MG63 (cell line): Measurements from ENCODE around the gene FCSK. TPM values are rescaled to one million over a fixed set of nuclear protein-coding genes. Genes with fewer than 3 reads are reported as not detected.
"Not testable (repeated sequence)": the region's sequence is repeated elsewhere in the genome, so short reads cannot be mapped to it uniquely, and the experiment has no call there.

Source experiments
- DNase-seq: peaks from one replicate; pipeline ENCODE4 v3.0.0-alpha.2; 2020
- H3K27me3 ChIP-seq: fragments of 250-450 bp; sonication (Bioruptor Pico); 2 replicates; pipeline ENCODE4 v1.5.1; 2020; ENCODE audit warnings: mild to moderate bottlenecking, moderate library complexity
- H3K36me3 ChIP-seq: fragments of 250-450 bp; sonication (Bioruptor Pico); 2 replicates; pipeline ENCODE4 v1.5.1; 2020; ENCODE audit warnings: mild to moderate bottlenecking, moderate library complexity
- H3K4me3 ChIP-seq: fragments of 250-450 bp; sonication (Bioruptor Pico); 2 replicates; pipeline ENCODE4 v1.5.1; 2020; ENCODE audit warnings: mild to moderate bottlenecking, moderate library complexity
- H3K9me3 ChIP-seq: fragments of 250-450 bp; sonication (Bioruptor Pico); 2 replicates; pipeline ENCODE4 v1.5.1; 2020; ENCODE audit warnings: mild to moderate bottlenecking, moderate library complexity
- total RNA-seq: library from RNA; depleted of rRNA; stranded (reverse); fragments of >200 nt; shearing (Covaris generic); gene quantifications from 2 replicates; pipeline ENCODE4 v1.2.3, GENCODE V29; 2014; ENCODE audit warnings: low replicate concordance

FCSK gene
- total RNA-seq, 1 experiment from 2014 or later, result 6.3 TPM

DNA sequence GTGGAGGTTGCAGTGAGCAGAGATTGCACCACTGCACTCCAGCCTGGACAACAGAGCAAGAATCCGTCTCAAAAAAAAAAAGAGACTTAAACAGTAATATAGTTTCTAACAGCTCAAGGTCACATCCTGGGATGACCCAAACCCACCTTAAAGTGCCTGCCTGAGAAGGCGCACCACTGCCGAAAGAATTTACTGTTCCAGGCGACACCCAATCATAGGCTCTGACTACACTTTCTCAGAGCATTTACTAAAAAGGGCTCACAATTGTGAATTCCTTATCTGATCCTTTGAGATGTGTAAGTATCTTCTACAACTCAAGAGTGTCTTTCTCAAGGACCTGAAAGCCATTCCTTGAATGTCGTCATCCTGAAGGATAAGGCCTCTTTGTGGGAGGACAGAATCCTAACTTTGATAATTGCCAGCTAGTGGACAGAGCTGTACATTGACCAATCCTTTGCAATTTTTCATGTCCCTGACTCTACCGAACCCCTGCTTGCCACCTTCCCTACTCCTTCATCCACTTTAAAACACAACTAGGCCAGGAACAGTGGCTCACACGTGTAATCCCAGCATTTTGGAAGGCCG lies 12.9 kb upstream of the FCSK start:
- Histone ChIP-seq H3K4me3 (no peak overlapping the region), H3K36me3 (no peaks in the 10 kb centered on the region), H3K9me3 (no peaks in the 10 kb centered on the region), H3K27me3 (no peaks in the 10 kb centered on the region)
- no peak for DNase-seq

DNA sequence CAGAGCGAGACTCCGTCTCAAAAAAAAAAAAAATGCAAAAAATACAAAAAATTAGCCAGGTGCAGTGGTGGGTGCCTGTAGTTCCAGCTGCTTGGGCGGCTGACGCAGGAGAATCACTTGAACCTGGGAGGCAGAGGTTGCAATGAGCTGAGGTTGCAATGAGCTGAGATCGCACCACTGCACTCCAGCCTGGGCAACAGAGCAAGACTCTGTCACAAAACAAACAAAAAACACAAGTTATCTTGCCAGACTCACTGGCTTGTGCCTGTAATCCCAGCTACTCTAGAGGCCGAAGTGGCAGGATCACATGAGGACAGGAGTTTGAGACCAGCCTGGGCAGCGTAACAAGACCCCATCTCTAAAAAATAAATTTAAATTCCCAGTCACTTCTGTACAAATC lies 12.1 kb upstream of the FCSK start:
- Histone ChIP-seq H3K4me3 (no peak overlapping the region), H3K36me3 (no peaks in the 10 kb centered on the region), H3K9me3 (no peaks in the 10 kb centered on the region), H3K27me3 (no peaks in the 10 kb centered on the region)
- DNase-seq, result no peak

DNA sequence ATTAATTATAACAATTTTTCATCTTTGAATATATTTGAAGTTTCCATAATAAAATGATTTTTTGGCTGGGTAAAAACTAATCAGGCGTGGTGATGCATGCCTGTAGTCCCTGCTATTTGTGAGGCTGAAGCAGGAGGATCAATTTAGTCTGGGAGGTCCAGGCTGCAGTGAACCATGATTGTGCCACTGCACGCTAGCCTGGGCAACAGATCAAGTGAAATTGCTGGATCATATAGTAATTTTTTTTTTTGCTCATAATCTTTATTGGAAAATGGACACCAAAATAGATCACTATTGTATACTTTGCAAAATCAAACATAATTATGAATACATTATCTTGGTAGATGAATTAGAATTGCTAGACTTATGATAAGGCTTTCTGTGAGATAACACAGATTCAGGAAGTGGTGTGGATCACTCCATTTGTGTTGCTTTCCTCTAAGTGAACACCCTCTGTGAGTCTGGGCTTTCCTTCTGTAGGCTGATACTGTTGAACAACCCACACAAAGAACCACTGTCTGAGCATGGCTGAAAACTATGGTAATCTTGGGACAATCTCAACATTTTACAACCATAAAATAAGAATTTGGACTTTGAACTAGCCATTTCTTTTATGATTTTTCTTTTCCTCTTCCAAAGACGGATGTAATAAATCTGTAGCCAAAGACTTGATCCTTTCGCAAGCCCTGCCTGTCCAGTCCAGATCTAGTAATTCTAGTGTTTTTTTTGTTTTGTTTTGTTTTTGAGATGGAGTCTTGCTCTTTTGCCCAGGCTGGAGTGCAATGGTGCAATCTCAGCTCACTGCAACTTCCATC lies 9.9 kb upstream of the FCSK start:
- no peak overlapping the region for H3K4me3 ChIP-seq
- no peaks in the 10 kb centered on the region for H3K27me3 ChIP-seq
- no peaks in the 10 kb centered on the region for H3K9me3 ChIP-seq
- DNase-seq, result no peak
- H3K36me3 ChIP-seq, result no peaks in the 10 kb centered on the region

DNA sequence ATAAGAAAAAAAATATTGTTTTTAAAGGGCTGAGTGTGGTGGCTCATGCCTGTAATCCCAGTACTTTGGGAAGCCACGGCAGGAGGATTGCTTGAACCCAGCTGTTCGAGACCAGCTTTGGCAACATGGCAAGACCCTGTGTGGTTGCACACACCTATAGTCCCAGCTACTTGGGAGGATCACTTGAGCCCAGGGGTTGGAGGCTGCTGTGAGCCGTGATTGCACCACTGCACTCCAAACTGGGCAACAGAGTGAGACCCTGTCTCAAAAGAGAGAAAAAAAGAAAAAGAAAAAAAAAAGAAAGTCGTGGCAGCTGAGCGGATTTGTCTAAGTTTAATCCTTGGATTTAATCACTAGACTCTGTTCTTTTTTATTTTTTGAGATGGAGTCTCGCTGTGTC lies 6.3 kb upstream of the FCSK start:
- Histone ChIP-seq H3K9me3 (no peaks in the 10 kb centered on the region), H3K27me3 (no peaks in the 10 kb centered on the region), H3K4me3 (no peak overlapping the region), H3K36me3 (no peaks in the 10 kb centered on the region)
- no peak for DNase-seq

DNA sequence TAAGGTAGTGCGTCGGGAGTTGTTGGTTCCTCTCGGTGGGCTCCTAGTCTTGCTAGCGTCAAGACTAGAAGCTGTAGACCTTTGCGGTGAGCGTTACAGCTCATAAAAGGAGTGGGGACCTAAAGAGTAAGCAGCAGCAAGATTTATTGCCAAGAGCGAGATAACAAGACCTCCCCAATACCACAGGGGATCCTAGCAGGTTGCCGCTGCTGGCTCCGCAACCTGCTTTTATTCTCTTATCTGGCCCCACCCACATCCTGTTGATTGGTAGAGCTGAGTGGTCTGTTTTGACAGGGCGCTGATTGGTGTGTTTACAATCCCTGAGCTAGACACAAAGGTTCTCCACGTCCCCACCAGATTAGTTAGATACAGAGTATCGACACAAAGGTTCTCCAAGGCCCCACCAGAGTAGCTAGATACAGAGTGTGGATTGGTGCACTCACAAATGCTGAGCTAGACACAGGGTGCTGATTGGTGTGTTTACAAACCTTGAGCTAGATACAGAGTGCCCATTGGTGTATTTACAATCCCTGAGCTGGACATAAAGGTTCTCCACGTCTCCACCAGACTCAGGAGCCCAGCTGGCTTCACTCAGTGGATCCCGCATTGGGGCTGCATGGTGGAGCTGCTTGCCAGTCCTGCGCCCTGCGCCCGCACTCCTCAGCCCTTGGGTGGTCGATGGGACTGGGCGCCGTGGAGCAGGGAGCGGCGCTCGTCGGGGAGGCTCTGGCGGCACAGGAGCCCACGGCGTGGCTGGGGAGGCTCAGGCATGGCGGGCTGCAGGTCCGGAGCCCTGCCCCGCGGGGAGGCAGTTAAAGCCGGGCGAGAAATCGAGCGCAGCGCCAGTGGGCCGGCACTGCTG lies 4.0 kb upstream of the FCSK start:
- H3K9me3 ChIP-seq, H3K4me3 ChIP-seq, H3K27me3 ChIP-seq, H3K36me3 ChIP-seq, DNase-seq: not testable (repeated sequence)

DNA sequence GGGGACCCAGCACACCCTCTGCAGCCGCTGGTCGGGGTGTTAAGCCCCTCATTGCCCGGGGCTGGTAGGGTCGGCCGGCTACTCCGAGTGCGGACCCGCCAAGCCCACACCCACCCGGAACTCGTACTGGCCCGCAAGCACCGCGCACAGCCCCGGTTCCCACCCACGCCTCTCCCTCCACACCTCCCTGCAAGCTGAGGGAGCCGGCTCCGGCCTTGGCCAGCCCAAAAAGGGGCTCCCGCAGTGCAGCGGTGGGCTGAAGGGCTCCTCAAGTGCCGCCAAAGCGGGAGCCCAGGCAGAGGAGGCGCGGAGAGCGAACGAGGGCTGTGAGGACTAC lies 3.4 kb upstream of the FCSK start:
- DNase-seq, H3K4me3 ChIP-seq, H3K27me3 ChIP-seq, H3K36me3 ChIP-seq, H3K9me3 ChIP-seq: not testable (repeated sequence)

DNA sequence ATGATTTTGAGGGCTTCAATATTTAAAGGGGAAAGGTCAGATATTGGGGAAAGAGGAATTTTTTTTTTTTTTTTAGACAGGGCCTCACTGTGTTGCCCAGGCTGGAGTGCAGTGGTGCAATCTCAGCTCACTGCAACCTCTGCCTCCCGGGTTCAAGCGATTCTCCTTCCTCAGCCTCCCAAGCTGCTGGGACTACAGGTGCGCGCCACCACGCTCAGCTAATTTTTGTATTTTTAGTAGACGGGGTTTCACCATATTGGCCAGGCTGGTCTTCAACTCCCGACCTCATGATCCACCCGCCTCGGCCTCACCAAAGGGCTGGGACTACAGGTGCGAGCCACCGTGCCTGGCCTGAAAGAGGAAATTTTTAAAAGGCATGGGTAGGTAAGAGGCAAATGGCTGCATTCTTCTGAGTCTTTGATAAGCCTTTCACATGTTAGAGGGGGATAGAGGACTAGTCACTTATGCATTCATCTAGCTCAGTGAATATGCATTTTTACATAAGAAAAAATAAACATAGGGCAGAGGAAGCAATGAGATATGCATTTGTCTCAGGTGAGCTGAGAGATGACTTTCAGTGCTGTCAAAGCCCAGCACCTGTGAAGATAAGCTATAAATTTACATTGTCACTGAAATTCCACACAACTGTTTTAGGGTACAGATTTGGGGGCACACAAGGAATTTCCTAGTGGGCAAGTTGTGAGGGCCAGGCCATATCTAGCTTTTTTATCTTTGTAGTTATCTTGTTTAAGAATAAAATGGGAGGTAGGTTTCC lies 1.1 kb upstream of the FCSK start:
- no peak for DNase-seq
- H3K36me3 ChIP-seq, result no peaks in the 10 kb centered on the region
- H3K27me3 ChIP-seq, result no peaks in the 10 kb centered on the region
- peak overlapping the region; percentile 86 for H3K4me3 ChIP-seq
- H3K9me3 ChIP-seq, result no peaks in the 10 kb centered on the region

DNA sequence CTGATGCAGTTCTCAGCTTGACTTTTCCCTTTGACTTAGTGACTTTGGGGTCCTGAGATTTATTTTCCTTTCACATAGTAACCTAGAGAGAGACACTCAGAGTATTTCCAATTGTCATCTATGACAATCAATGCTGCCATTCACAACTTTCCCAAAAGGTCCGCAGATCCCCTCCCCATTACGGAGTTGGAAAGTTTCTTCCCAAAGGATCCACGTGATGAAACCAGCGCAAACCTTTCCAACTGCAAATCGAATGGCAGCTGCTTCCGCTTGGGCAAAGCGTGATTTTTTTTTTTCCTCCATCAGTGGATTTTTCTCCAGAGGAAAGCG lies 538 bp upstream of the FCSK start:
- Histone ChIP-seq H3K4me3 (peak overlapping the region; percentile 86), H3K27me3 (no peaks in the 10 kb centered on the region), H3K36me3 (no peaks in the 10 kb centered on the region), H3K9me3 (no peaks in the 10 kb centered on the region)
- no peak for DNase-seq

DNA sequence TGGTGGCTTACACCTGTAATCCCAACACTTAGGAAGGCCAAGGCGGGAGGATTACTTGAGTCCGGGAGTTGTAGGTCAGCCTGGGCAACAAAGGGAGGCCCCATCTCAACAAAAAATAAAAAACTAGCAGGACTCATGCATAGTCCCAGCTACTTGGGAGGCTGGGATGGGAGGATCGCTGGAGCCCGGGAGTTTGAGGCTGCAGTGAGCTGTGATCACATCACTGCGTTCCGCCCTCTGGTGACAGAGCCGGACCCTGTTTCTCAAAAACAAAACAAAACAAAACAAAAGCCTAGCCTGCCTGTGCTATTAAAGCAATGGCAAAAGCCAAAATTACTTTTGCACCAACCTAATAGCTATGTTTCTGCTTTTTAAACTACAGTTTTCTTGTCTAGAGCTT lies 1.5 kb downstream of the FCSK start:
- no peak overlapping the region for H3K4me3 ChIP-seq
- no peaks in the 10 kb centered on the region for H3K27me3 ChIP-seq
- H3K9me3 ChIP-seq, result no peaks in the 10 kb centered on the region
- no peaks in the 10 kb centered on the region for H3K36me3 ChIP-seq
- no peak for DNase-seq

DNA sequence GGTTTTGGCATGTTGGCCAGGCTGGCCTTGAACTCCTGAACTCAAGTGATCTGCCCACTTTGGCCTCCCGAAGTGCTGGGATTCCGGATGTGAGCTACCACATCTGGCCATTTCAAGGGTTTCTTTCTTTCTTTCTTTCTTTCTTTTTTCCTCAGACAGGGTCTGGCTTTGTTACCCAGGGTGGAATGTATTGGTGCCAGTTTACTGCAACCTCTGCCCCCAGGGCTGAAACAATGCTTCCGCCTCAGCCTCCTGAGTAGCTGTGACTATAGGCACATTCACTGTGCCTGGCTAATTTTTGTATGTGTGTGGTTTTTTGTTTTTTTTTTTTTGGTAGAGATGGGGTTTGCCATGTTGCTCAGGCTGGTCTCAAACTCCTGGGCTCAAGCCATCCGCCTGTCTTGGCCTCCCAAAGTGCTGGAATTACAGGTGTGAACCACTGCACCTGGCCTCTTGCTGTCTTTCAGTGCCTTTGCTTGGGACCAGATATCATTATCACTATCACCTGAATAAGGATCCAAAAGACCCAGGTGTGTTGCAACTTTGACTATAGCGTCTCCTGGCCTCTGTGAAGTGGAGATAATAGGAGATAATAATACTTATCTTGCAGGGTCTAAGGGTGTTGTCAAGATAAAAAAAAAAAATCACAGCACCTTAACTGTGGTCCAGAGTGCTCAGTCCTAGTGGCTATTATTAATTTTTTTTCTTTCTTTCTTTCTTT lies 3.2 kb downstream of the FCSK start:
- H3K27me3 ChIP-seq, result no peaks in the 10 kb centered on the region
- no peaks in the 10 kb centered on the region for H3K36me3 ChIP-seq
- H3K4me3 ChIP-seq, result no peak overlapping the region
- H3K9me3 ChIP-seq, result no peaks in the 10 kb centered on the region
- no peak for DNase-seq

DNA sequence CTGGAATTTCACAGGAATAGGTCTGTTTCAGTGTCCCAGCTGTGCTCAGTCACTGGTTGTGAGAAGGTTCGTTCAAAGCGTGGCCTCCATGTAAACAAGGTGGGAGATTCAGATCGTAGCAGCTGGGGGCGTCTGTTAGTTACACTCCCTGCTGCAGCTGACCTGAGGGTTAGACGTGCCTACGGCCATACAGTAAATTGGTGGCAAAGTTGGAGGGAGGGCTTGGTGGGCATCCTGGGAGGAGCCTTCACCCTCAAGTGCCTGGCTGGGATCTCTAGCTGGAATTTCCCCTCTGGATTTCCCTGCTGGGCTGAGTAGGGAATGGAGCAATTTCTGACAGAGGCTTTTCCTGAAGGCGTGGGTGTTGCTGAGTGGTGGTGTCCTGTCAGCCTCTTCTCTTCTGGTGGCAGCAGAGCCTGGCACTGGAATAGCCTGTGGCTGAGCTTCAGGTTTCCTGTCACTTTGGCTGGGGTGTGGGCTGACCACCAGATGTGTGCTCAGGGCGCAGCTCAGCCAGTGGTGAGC lies 6.4 kb downstream of the FCSK start:
- H3K27me3 ChIP-seq, result no peaks in the 10 kb centered on the region
- H3K4me3 ChIP-seq, result no peak overlapping the region
- DNase-seq, result no peak
- H3K9me3 ChIP-seq, result no peaks in the 10 kb centered on the region
- H3K36me3 ChIP-seq, result no peaks in the 10 kb centered on the region

DNA sequence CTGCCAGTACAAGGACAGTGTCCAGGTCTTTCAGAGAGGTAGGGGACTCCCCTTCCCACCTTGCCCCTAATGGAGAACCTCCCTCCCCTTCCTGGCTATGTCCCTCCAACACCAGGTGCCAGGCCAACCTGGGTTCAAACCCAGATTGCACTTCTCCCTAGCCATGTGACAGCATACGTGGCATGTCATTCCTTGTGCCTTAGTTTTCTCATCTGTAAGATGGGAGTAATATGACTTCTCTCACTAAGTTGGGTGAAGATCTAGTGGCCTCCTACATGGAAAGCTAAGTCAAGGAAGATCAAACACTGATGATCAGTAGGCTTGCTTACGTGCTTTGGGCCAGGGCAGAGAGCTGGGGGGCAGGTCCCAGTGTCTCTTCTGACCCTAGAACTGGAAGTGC lies 8.8 kb downstream of the FCSK start:
- Histone ChIP-seq H3K36me3 (no peaks in the 10 kb centered on the region), H3K9me3 (no peaks in the 10 kb centered on the region), H3K4me3 (no peak overlapping the region), H3K27me3 (no peaks in the 10 kb centered on the region)
- no peak for DNase-seq

DNA sequence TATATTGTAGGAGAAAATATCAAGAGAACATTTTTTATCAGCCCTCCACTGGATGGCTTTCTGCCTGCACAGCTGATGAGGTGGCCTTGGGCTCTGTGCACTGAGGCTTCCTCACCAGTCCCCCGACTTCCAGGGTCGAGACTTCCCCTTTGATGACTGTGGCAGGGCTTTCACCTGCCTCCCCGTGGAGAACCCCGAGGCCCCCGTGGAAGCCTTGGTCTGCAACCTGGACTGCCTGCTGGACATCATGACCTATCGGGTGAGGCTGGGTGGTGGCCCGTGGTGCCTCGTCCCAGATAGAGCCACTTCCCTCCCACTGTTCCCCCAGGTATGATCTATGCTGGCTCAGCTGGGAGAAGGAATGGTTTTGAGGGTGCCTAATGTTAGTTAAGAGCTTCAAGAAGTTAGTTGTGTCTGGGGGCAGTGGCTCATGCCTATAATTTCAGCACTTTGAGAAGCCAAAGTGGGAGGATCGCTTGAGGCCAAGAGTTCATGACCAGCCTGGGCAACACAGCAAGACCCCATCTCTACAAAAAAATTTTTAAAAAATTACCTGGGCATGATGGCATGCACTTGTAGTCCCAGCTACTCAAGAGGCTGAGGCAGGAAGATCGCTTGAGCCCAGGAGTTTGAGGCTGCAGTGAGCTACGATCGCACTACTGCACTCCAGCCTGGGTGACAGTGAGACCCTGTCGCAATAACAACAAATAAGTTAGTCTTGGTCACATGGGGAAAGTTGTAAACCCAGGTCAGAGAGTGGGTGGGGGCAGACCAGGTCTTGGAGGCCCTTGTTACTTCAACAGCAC lies 11.8 kb downstream of the FCSK start:
- no peaks in the 10 kb centered on the region for H3K9me3 ChIP-seq
- H3K4me3 ChIP-seq, result no peak overlapping the region
- no peak for DNase-seq
- no peaks in the 10 kb centered on the region for H3K36me3 ChIP-seq
- H3K27me3 ChIP-seq, result no peaks in the 10 kb centered on the region

DNA sequence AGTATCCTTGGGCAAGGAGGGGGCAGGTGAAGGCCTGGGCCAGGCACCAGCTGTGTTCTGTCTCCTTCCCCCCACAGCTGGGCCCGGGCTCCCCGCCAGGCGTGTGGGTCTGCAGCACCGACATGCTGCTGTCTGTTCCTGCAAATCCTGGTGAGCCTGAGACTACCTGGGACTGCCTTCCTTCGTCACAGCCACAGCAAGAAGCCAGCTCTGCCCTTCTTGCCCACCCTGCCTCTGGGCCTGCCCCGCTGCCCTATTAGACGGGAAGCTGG lies 12.3 kb downstream of the FCSK start:
- DNase-seq, result no peak
- H3K9me3 ChIP-seq, result no peaks in the 10 kb centered on the region

DNA sequence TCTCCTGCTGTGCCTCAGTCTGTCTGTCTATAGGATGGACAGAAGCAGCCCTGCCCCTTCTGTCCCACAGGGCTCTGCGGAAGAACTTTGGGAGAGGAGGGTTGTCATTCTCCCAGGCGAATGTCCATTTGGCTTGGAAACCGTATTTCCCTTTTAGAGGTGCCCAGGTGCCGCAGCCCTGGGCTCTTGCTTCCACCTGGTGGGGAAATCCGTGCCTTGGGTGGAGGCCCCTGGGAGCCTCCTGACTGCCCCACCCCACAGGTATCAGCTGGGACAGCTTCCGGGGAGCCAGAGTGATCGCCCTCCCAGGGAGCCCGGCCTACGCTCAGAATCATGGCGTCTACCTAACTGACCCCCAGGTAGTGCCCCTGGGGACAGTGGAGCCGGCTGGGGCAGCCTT lies 12.7 kb downstream of the FCSK start:
- Histone ChIP-seq H3K36me3 (no peaks in the 10 kb centered on the region), H3K27me3 (no peaks in the 10 kb centered on the region), H3K4me3 (no peak overlapping the region), H3K9me3 (no peaks in the 10 kb centered on the region)
- DNase-seq, result no peak

More for the DNA sequence above, 12.3 kb downstream of the FCSK start:
- Histone ChIP-seq H3K27me3 (no peaks in the 10 kb centered on the region), H3K36me3 (no peaks in the 10 kb centered on the region), H3K4me3 (no peak overlapping the region)

DNA sequence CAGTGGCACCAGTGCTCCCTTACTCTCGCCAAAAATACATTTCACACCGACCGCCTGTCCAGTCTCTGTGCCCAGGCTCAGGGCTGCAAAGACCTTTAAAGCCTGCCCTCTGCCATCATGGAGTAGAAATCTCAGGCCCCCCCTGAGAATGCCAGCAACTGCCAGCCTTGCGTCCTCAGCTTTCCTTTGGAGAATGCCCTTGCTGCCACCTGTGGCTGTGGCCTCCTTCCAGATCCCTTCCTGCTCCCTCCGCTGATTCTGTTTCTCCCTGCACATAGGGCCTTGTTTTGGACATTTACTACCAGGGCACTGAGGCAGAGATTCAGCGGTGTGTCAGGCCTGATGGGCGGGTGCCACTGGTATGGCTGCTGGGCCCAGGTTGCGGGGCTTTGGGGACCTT lies 13.2 kb downstream of the FCSK start:
- DNase-seq, result no peak
- Histone ChIP-seq H3K27me3 (no peaks in the 10 kb centered on the region), H3K4me3 (no peak overlapping the region), H3K36me3 (no peaks in the 10 kb centered on the region), H3K9me3 (no peaks in the 10 kb centered on the region)
